Activated T-helper 1 cell treated with anti-CD3 and anti-CD28 coated beads, Interleukin-12 subunit alpha, Interleukin-12 subunit beta, Interleukin-2, Interleukin-4 antibody, amounts not matched to agents 30 ng/mL and 10 ng/mL and 1 ng/mL, durations not matched to agents 14 hours and 24 hours and 36 hours (primary cell): ENCODE results near the gene CRELD2. TPM values are rescaled to one million over a fixed set of nuclear protein-coding genes. Genes with fewer than 3 reads are reported as not detected.

Source experiments
- DNase-seq: peaks from one replicate; pipeline ENCODE4 v3.0.0; 2021; ENCODE audit warnings: low spot score
- H3K27ac Mint-ChIP-seq: one replicate; pipeline ENCODE4 v1.8.0; 2021; ENCODE audit warnings: mild to moderate bottlenecking, mixed read lengths
- H3K27me3 Mint-ChIP-seq: one replicate; pipeline ENCODE4 v1.8.0; 2022; ENCODE audit warnings: mild to moderate bottlenecking, moderate library complexity, mixed read lengths; ENCODE audit not compliant: insufficient read depth
- H3K36me3 Mint-ChIP-seq: one replicate; pipeline ENCODE4 v1.8.0; 2021; ENCODE audit warnings: low read depth, mixed read lengths
- H3K4me1 Mint-ChIP-seq: one replicate; pipeline ENCODE4 v1.8.0; 2021; ENCODE audit warnings: low read depth, mixed read lengths
- H3K4me3 Mint-ChIP-seq: one replicate; pipeline ENCODE4 v1.8.0; 2021; ENCODE audit warnings: mild to moderate bottlenecking, moderate library complexity, mixed read lengths
- H3K9me3 Mint-ChIP-seq: one replicate; pipeline ENCODE4 v1.8.0; 2021; ENCODE audit warnings: mixed read lengths
- intact Hi-C: fragments of 100-400 bp; cut with micrococcal nuclease; formaldehyde crosslinking; loops from one replicate; pipeline ENCODE4 v1.15.1; 2024
- total RNA-seq: library from RNA; stranded (reverse); gene quantifications from 2 replicates; pipeline ENCODE4 v1.2.3, GENCODE V29; 2022

CRELD2 gene
- total RNA-seq, result 48.1 and 51.0 TPM in 2 replicates

- Mint-ChIP-seq H3K9me3 (no peaks in the 10 kb centered on the region), H3K27ac (peak within 1 kb of the TSS; percentile 87), H3K4me3 (peak within 1 kb of the TSS; percentile 89), H3K27me3 (no peaks in the 10 kb centered on the region), H3K4me1 (peaks cover 16% of the 10 kb centered on the region), H3K36me3 (peaks cover 1% of the 10 kb centered on the region)
- intact Hi-C loops, result loop anchor here (1.0 to 5.0 kb wide), 6 partner anchors 18 to 284 kb away; partner anchors contain the start of genes BRD1, SELENOO and ZBED4
- peak; percentile 96 for DNase-seq
These were observed at the start of gene CRELD2, which contains the start of gene ALG12 for GRCh38 chr22:49917974-49918910. Gene CRELD2 (plus strand): TSS chr22:49918634. CDS start chr22:49918770, 136 bp downstream. Gene ALG12 (minus strand): TSS chr22:49918438. CDS start chr22:49913765, 4,673 bp downstream.

- peaks cover 50% of the 10 kb centered on the region for H3K4me1 Mint-ChIP-seq
- intact Hi-C loops, result loop anchor here (5.0 kb wide), 2 partner anchors 42 to 62 kb away; partner anchors contain the start of gene BRD1
- H3K27me3 Mint-ChIP-seq, result no peaks in the 10 kb centered on the region
- peak overlapping the region; percentile 21 for H3K4me3 Mint-ChIP-seq
- no peak for DNase-seq
- H3K36me3 Mint-ChIP-seq, result peaks cover 50% of the 10 kb centered on the region
- H3K27ac Mint-ChIP-seq, result peak overlapping the region; percentile 1
- H3K9me3 Mint-ChIP-seq, result peaks cover 39% of the 10 kb centered on the region
These were observed 49.2 kb upstream of the CRELD2 start for GRCh38 chr22:49869086-49869830.

- Mint-ChIP-seq H3K36me3 (peaks cover 52% of the 10 kb centered on the region), H3K4me3 (no peak overlapping the region), H3K4me1 (peaks cover 48% of the 10 kb centered on the region), H3K9me3 (peaks cover 39% of the 10 kb centered on the region), H3K27me3 (no peaks in the 10 kb centered on the region), H3K27ac (no peak overlapping the region)
- DNase-seq, result no peak
- intact Hi-C loops, result loop anchor here (5.0 kb wide), 2 partner anchors 43 to 63 kb away; partner anchors contain the start of gene BRD1
These were observed 48.4 kb upstream of the CRELD2 start for GRCh38 chr22:49869845-49870712.

DNA sequence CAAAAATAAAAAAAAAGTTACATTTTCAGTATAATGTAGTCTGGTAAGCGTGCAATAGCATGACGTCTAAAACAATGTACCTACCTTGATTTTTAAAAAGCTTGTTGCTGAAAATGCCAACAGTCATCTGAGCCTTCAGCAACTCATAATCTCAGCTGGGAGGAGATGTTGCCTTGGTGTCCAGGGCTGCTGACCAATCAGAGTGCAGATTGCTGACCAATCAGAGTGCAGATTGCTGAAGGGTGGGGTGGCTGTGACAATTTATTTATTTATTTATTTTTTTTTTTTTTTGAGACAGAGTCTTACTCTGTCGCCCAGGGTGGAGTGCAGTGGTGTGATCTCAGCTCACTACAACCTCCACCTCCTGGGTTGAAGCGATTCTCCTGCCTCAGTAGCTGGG is 47.0 kb upstream of the CRELD2 start:
- intact Hi-C loops, result no loop called here
- H3K27me3 Mint-ChIP-seq, result no peaks in the 10 kb centered on the region
- H3K4me1 Mint-ChIP-seq, result peaks cover 48% of the 10 kb centered on the region
- peaks cover 49% of the 10 kb centered on the region for H3K36me3 Mint-ChIP-seq
- no peak overlapping the region for H3K4me3 Mint-ChIP-seq
- H3K9me3 Mint-ChIP-seq, result peaks cover 28% of the 10 kb centered on the region
- no peak for DNase-seq
- H3K27ac Mint-ChIP-seq, result no peak overlapping the region

DNA sequence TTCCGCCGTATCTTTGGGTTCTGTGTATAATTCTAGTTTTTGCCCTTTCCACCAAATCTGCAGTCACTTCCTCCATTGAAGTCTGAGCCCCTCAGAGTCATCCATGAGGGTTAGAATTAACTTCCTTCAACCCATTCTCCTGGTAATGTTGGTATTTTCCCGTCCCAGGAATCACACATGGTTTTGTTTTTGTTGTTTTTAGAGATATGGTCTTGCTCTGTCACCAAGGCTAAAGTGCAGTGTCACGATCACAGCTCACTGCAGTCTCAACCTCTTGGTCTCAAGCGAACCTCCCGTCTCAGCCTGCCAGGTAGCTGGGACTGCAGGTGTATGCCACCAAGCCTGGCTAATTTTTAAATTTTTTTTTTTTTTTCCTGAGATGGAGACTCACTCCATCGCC is 46.1 kb upstream of the CRELD2 start:
- Mint-ChIP-seq H3K4me3 (no peak overlapping the region), H3K4me1 (peaks cover 41% of the 10 kb centered on the region), H3K36me3 (peaks cover 45% of the 10 kb centered on the region), H3K27me3 (no peaks in the 10 kb centered on the region), H3K27ac (no peak overlapping the region), H3K9me3 (peaks cover 19% of the 10 kb centered on the region)
- intact Hi-C loops, result no loop called here
- no peak for DNase-seq

GRCh38 chr22:49873228-49873940 is 45.0 kb upstream of the CRELD2 start:
- H3K4me3 Mint-ChIP-seq, result no peak overlapping the region
- peaks cover 17% of the 10 kb centered on the region for H3K9me3 Mint-ChIP-seq
- peaks cover 31% of the 10 kb centered on the region for H3K4me1 Mint-ChIP-seq
- intact Hi-C loops, result no loop called here
- H3K27me3 Mint-ChIP-seq, result no peaks in the 10 kb centered on the region
- H3K27ac Mint-ChIP-seq, result no peak overlapping the region
- no peak for DNase-seq
- peaks cover 37% of the 10 kb centered on the region for H3K36me3 Mint-ChIP-seq

DNA sequence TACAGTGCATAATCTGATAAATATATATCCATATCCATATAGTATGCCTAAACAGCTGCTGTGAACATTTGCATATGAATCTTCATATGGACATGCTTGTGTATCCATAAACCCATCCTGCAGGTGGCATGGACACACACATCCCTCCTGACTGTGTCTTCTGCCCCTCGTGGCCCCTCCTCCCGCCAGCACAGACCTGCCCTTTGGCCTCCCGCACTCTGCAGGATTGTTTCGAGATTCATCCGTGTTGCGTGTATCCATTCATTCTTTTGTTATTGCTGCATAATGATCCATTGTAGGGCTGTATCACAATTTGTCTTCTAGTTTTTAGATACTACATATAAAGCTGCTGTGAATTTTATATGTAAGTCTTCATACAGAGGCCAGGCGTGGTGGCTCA is 40.8 kb upstream of the CRELD2 start:
- H3K4me3 Mint-ChIP-seq, result no peak overlapping the region
- intact Hi-C loops, result no loop called here
- H3K27me3 Mint-ChIP-seq, result no peaks in the 10 kb centered on the region
- H3K9me3 Mint-ChIP-seq, result no peaks in the 10 kb centered on the region
- peaks cover 35% of the 10 kb centered on the region for H3K4me1 Mint-ChIP-seq
- peaks cover 21% of the 10 kb centered on the region for H3K36me3 Mint-ChIP-seq
- H3K27ac Mint-ChIP-seq, result no peak overlapping the region
- DNase-seq, result no peak

GRCh38 chr22:49878206-49878605 is 40.2 kb upstream of the CRELD2 start:
- H3K4me3 Mint-ChIP-seq, result no peak overlapping the region
- H3K27me3 Mint-ChIP-seq, result no peaks in the 10 kb centered on the region
- no peak overlapping the region for H3K27ac Mint-ChIP-seq
- intact Hi-C loops, result no loop called here
- H3K36me3 Mint-ChIP-seq, result peaks cover 21% of the 10 kb centered on the region
- H3K9me3 Mint-ChIP-seq, result no peaks in the 10 kb centered on the region
- no peak for DNase-seq
- peaks cover 34% of the 10 kb centered on the region for H3K4me1 Mint-ChIP-seq

- peak overlapping the region; percentile 73 for H3K27ac Mint-ChIP-seq
- peak overlapping the region; percentile 73 for H3K4me3 Mint-ChIP-seq
- no peaks in the 10 kb centered on the region for H3K9me3 Mint-ChIP-seq
- no peaks in the 10 kb centered on the region for H3K27me3 Mint-ChIP-seq
- H3K4me1 Mint-ChIP-seq, result peaks cover 25% of the 10 kb centered on the region
- intact Hi-C loops, result no loop called here
- H3K36me3 Mint-ChIP-seq, result peaks cover 30% of the 10 kb centered on the region
- DNase-seq, result no peak
These were observed 38.6 kb upstream of the CRELD2 start for GRCh38 chr22:49879871-49880270.

- Mint-ChIP-seq H3K4me1 (peaks cover 25% of the 10 kb centered on the region), H3K4me3 (peak overlapping the region; percentile 73), H3K9me3 (no peaks in the 10 kb centered on the region), H3K27ac (peak overlapping the region; percentile 73), H3K27me3 (no peaks in the 10 kb centered on the region), H3K36me3 (peaks cover 27% of the 10 kb centered on the region)
- peak; percentile 26 for DNase-seq
- intact Hi-C loops, result no loop called here
These were observed 38.2 kb upstream of the CRELD2 start for GRCh38 chr22:49880281-49880680.

- H3K36me3 Mint-ChIP-seq, result peaks cover 31% of the 10 kb centered on the region
- H3K27me3 Mint-ChIP-seq, result no peaks in the 10 kb centered on the region
- H3K9me3 Mint-ChIP-seq, result no peaks in the 10 kb centered on the region
- no peak overlapping the region for H3K4me3 Mint-ChIP-seq
- H3K27ac Mint-ChIP-seq, result no peak overlapping the region
- no peak for DNase-seq
- intact Hi-C loops, result no loop called here
- H3K4me1 Mint-ChIP-seq, result peaks cover 25% of the 10 kb centered on the region
These were observed 36.6 kb upstream of the CRELD2 start for GRCh38 chr22:49881856-49882255.
